AG04450 (cell line): ENCODE data around the gene COX20. TPM values are rescaled to one million over a fixed set of nuclear protein-coding genes. Genes with fewer than 3 reads are reported as not detected.

Experiments used
- CTCF ChIA-PET: fragments of 300-600, 350-600 bp; formaldehyde crosslinking; extraction: SDS; loops from one replicate; lab custom pipeline; 2022; ENCODE audit warnings: antibody characterized with exemption, inconsistent platforms; lab: Charles Lee
- POLR2A ChIA-PET: fragments of 350-600 bp; formaldehyde crosslinking; extraction: SDS; loops from one replicate; lab custom pipeline; 2021; ENCODE audit warnings: antibody characterized with exemption, inconsistent platforms; lab: Yijun Ruan, JAX
- DNase-seq: peaks from one replicate; pipeline ENCODE4 v3.0.0-alpha.2; 2011; ENCODE audit warnings: low read depth, low spot score
- H3K27ac ChIP-seq: one replicate; pipeline ENCODE4 v1.5.1; 2012; ENCODE audit warnings: low read depth, low read length, control low read depth
- H3K27me3 ChIP-seq: one replicate; pipeline ENCODE4 v1.6.0; 2012; ENCODE audit warnings: low read length; ENCODE audit not compliant: control insufficient read depth, insufficient read depth
- H3K4me3 ChIP-seq: 2 replicates; pipeline ENCODE4 v1.5.1; 2011; ENCODE audit warnings: mild to moderate bottlenecking, low read depth, low read length, control low read depth
- H3K9me3 ChIP-seq: 2 replicates; pipeline ENCODE4 v1.5.1; 2012; ENCODE audit warnings: low read length; ENCODE audit not compliant: control insufficient read depth, insufficient read depth
- polyA plus RNA-seq: library from polyadenylated mRNA; depleted of rRNA; stranded (reverse); fragments of >200 nt; gene quantifications from 2 replicates; pipeline ENCODE4 v1.2.3, GENCODE V29; 2011
- TF ChIP-seq, protein P1 (sequence below): IDR thresholded peaks from 2 replicates; pipeline ENCODE4 v1.5.1; 2011; ENCODE audit warnings: low read depth, low read length, control low read depth, inconsistent platforms

Gene COX20
- polyA plus RNA-seq, 1 experiment = 45.8 TPM

DNA sequence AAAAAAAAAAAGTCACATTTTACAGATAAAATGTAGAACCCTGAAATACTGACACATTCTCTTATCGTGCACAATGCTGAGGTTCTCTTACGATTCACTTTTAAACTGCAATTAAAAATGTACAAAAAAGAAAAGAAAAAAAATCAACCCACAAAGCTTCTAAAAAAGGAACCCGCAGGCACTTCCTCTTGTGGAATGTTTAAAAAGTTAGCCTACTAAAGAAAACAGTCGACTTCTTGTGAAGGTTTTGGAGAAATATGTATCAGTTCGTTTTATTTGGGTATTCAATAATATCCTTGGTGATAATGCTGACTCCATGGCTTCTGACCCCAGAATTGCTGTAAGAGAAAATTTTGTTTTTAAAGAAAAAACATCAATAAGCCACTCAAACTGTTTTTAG, 18.7 kb downstream of the COX20 start:
- H3K27ac ChIP-seq = no peak overlapping the region
- DNase-seq = no peak
- no peak overlapping the region for H3K4me3 ChIP-seq
- ChIA-PET POLR2A (no interaction called here), CTCF (interaction anchor here (1.9 kb wide), 1 partner anchor 189 kb away, joined by 9 read pairs; no protein-coding TSS in a partner anchor)
- no peaks in the 10 kb centered on the region for H3K27me3 ChIP-seq
- no peaks in the 10 kb centered on the region for H3K9me3 ChIP-seq
- TF ChIP-seq, protein P1, sequence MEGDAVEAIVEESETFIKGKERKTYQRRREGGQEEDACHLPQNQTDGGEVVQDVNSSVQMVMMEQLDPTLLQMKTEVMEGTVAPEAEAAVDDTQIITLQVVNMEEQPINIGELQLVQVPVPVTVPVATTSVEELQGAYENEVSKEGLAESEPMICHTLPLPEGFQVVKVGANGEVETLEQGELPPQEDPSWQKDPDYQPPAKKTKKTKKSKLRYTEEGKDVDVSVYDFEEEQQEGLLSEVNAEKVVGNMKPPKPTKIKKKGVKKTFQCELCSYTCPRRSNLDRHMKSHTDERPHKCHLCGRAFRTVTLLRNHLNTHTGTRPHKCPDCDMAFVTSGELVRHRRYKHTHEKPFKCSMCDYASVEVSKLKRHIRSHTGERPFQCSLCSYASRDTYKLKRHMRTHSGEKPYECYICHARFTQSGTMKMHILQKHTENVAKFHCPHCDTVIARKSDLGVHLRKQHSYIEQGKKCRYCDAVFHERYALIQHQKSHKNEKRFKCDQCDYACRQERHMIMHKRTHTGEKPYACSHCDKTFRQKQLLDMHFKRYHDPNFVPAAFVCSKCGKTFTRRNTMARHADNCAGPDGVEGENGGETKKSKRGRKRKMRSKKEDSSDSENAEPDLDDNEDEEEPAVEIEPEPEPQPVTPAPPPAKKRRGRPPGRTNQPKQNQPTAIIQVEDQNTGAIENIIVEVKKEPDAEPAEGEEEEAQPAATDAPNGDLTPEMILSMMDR = no peak

DNA sequence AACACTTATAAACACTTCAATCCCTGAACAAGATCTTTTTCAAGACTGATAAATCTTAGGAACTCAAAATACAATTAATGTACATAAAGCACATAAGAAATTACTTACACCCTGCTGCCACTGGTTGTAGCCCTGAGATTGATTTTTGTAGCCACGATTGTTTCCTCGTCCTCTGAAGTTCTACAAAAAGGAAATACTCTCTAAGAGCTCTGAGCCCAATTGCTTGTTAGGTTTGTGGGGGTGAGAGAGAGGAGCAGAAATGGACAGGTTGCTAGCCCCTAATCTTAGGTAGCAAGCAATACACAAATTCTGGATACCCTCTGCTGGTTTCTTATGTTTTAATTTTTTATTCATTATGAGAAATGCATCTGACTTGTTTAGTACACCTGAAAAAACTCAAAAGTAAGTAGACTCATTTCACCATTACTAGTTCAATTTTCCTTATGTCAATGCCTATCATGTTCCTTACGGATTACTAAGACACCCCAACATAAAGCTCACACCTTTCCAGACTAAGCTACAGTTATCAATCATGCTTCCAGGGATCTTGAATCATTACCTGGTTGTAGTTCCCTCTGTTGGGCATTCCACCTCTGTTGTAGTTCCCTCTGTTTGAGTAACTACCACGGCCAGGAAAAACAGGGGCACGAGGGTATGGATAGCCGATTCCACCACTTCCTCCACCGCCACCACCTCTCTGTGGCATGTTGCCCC, 19.6 kb downstream of the COX20 start:
- Histone ChIP-seq H3K27ac (no peak overlapping the region), H3K4me3 (no peak overlapping the region), H3K27me3 (no peaks in the 10 kb centered on the region), H3K9me3 (no peaks in the 10 kb centered on the region)
- TF ChIP-seq, protein P1 = no peak
- DNase-seq = no peak
- POLR2A ChIA-PET = no interaction called here
- CTCF ChIA-PET = interaction anchor here (1.1 to 2.2 kb wide), 2 partner anchors 9 to 188 kb away, joined by 3 to 9 read pairs; no protein-coding TSS in a partner anchor

DNA sequence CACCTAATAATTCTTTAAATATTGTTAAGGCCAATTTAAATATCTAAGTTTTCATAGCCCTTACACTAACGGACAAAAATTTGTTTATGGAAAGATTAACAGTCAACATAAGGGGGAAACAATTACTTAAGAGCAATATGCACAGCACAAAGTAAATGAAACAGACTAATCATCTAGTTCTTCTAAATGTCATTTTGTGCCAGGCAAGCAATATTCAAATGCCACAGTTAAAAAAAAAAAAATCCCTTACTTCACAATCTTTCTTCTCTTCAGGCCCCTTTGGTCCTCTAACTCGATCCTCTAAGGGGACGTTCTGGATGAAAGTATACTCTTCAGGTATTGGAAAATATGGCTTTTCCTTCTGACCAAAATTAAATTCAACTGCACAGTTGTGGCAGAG, 22.3 kb downstream of the COX20 start:
- H3K27ac ChIP-seq = no peak overlapping the region
- CTCF ChIA-PET = interaction anchor here (7.5 kb wide), 1 partner anchor 185 kb away, joined by 65 read pairs; no protein-coding TSS in a partner anchor
- no peak for DNase-seq
- POLR2A ChIA-PET = no interaction called here
- H3K27me3 ChIP-seq = no peaks in the 10 kb centered on the region
- TF ChIP-seq, protein P1 = no peak
- no peak overlapping the region for H3K4me3 ChIP-seq
- no peaks in the 10 kb centered on the region for H3K9me3 ChIP-seq

DNA sequence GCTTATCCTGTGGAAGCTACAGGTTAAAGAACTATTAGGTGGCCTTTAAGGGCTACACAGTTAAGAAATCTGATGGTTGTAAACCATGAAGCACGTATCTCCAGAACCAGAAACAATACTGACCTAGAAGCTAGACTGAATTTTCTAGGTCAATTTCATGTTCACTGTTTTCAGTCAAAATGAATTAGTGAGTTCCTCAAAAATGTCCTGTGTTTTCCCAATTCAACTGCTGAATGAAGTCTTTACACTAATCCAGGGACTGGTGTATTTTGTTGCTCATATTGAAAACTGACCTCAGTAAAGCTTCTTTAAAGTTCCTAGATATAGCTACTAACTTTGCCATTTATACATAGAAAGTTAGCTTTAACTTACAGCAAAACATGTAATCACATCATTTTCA, 22.9 kb downstream of the COX20 start:
- no peaks in the 10 kb centered on the region for H3K27me3 ChIP-seq
- DNase-seq = no peak
- no peak overlapping the region for H3K4me3 ChIP-seq
- H3K9me3 ChIP-seq = no peaks in the 10 kb centered on the region
- CTCF ChIA-PET = interaction anchor here (7.5 kb wide), 1 partner anchor 185 kb away, joined by 65 read pairs; no protein-coding TSS in a partner anchor
- TF ChIP-seq, protein P1 = no peak
- no peak overlapping the region for H3K27ac ChIP-seq
- POLR2A ChIA-PET = no interaction called here

DNA sequence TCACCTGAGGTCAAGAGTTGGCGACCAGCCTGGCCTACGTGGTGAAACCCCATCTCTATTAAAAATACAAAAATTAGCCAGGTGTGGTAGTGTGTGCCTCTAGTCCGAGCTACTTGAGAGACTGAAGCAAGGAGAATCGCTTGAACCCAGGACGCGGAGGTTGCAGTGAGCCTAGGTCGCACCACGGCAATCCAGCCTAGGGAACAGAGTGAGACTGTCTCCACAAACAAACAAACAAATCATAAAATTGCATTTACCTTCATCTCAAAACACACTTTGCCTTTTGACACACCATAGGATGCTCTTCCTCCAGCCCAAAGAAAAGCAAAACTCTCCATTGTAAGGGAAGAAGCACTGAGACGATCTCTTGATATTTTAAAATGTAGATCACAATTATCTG, 24.6 kb downstream of the COX20 start:
- DNase-seq = no peak
- Histone ChIP-seq H3K4me3 (peak overlapping the region; percentile 14), H3K27me3 (no peaks in the 10 kb centered on the region), H3K27ac (no peak overlapping the region), H3K9me3 (no peaks in the 10 kb centered on the region; the same call in 1 of the 2 replicates)
- POLR2A ChIA-PET = interaction anchor here (0.6 kb wide), 1 partner anchor 115 kb away, joined by 4 read pairs; no protein-coding TSS in a partner anchor
- TF ChIP-seq, protein P1 = no peak
- CTCF ChIA-PET = interaction anchor here (1.2 to 7.5 kb wide), 2 partner anchors 111 to 183 kb away, joined by 3 to 65 read pairs; no protein-coding TSS in a partner anchor
